ENCODE results near the gene TSPAN6. TPM values are rescaled to one million over a fixed set of nuclear protein-coding genes. Genes with fewer than 3 reads are reported as not detected.

The TSPAN6 gene
- total RNA-seq, 1 experiment from 2014 or later: 52.2 TPM

DNA sequence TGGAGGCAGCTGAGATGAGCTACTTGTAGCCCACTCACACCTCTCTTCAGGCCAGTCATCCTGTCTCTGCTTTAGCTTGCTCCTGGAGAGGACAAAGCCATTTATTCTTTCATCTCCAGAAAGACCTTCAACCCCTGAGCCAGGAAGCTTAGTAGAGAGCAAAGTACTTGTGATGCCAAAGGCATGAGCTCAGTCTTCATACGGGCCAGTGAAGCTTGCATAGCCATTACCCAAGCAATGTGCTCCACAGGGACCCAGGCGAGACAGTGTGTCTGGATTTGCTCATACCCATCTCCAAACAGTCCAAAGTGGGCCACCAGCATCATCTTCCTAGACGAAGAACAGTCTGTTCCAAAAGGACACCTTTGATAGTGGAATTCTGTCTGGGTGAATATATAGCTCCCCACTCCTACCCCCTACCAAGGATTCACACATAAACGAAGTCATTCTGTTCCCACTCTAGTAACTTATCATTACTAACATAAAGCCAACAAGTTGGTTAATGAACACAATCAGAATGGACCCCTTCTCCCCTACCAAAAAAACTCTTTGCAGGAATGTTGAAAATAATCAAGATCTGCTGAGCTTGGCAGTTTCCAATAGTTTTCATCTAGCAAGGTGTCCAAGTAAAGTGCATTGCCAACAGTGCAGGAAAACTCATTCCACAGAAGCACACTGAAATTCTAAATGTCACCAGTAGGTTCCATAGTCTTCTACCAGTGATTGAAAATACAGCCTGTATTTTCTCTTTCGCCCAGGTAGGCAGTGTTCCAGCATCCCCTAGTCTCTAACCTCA lies 45.2 kb downstream of the TSPAN6 start:
- H2AFZ ChIP-seq: no peak overlapping the region
- no peaks in the 10 kb centered on the region for H3K9me2 ChIP-seq (ENCODE audit: insufficient read depth)
- no peak for DNase-seq
- no peaks in the 10 kb centered on the region for H3K9me3 ChIP-seq (ENCODE audit: insufficient read depth, low read depth)
- H4K20me1 ChIP-seq (ENCODE audit: insufficient read depth): no peaks in the 10 kb centered on the region
- no peak for TF ChIP-seq EZH2 (IDR thresholded peaks at IDR 0.05; ENCODE audit: low read depth)
- H3K27me3 ChIP-seq (ENCODE audit: insufficient read depth, low read depth): no peaks in the 10 kb centered on the region
- no peaks in the 10 kb centered on the region for H3K4me1 ChIP-seq (replicated peaks; ENCODE audit: insufficient read depth)
- intact Hi-C loops (cut with micrococcal nuclease; ENCODE audit: unreplicated experiment): no loop called here
- no peak overlapping the region for H3K4me2 ChIP-seq
- H3K27ac ChIP-seq: no peak overlapping the region
- ChIA-PET CTCF (no interaction called here), POLR2A (ENCODE audit: unreplicated experiment) (no interaction called here)
- H3F3A ChIP-seq (ENCODE audit: insufficient read depth, low read depth): no peaks in the 10 kb centered on the region
- BruUV-seq (replicated peaks): no TSS peak
- no peak overlapping the region for H3K4me3 ChIP-seq
- H3K79me2 ChIP-seq (ENCODE audit: low read depth): no peaks in the 10 kb centered on the region
- no peaks in the 10 kb centered on the region for H3K36me3 ChIP-seq (ENCODE audit: low read depth)

DNA sequence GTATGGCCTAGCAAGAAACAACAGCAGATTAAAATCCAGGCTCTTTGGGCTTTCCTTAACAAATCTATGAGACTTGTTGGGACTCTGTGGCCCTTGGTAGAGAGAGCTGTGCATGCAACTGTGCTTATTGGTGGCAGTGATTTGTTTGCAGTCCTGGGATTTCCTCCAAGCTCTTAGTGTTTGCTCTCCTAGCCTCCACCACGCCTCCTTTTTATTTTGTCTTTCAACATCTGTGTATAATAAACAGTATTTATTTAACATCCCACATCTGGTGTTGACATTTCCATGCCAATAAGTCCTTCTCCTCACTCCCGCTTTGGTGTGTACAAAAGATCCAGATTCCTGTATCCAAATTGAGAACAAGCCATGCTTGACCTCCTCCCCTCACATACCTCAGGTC lies 48.7 kb downstream of the TSPAN6 start:
- Histone ChIP-seq H3K79me2 (ENCODE audit: low read depth) (no peaks in the 10 kb centered on the region), H4K20me1 (ENCODE audit: insufficient read depth) (no peaks in the 10 kb centered on the region), H3K27ac (no peak overlapping the region), H3K9me3 (ENCODE audit: insufficient read depth, low read depth) (no peaks in the 10 kb centered on the region), H3K9me2 (ENCODE audit: insufficient read depth) (no peaks in the 10 kb centered on the region), H3F3A (ENCODE audit: insufficient read depth, low read depth) (no peaks in the 10 kb centered on the region), H3K4me3 (no peak overlapping the region), H2AFZ (no peak overlapping the region), H3K27me3 (ENCODE audit: insufficient read depth, low read depth) (no peaks in the 10 kb centered on the region; the same call in 1 of the 2 replicates), H3K36me3 (ENCODE audit: low read depth) (no peaks in the 10 kb centered on the region), H3K4me2 (no peak overlapping the region), H3K4me1 (replicated peaks; ENCODE audit: insufficient read depth) (no peaks in the 10 kb centered on the region)
- intact Hi-C loops (cut with micrococcal nuclease; ENCODE audit: unreplicated experiment): no loop called here
- ChIA-PET CTCF (no interaction called here), POLR2A (ENCODE audit: unreplicated experiment) (no interaction called here)
- TF ChIP-seq, protein P1, sequence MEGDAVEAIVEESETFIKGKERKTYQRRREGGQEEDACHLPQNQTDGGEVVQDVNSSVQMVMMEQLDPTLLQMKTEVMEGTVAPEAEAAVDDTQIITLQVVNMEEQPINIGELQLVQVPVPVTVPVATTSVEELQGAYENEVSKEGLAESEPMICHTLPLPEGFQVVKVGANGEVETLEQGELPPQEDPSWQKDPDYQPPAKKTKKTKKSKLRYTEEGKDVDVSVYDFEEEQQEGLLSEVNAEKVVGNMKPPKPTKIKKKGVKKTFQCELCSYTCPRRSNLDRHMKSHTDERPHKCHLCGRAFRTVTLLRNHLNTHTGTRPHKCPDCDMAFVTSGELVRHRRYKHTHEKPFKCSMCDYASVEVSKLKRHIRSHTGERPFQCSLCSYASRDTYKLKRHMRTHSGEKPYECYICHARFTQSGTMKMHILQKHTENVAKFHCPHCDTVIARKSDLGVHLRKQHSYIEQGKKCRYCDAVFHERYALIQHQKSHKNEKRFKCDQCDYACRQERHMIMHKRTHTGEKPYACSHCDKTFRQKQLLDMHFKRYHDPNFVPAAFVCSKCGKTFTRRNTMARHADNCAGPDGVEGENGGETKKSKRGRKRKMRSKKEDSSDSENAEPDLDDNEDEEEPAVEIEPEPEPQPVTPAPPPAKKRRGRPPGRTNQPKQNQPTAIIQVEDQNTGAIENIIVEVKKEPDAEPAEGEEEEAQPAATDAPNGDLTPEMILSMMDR (conservative IDR thresholded peaks at IDR 0.05): no peak
- no peak for TF ChIP-seq EZH2 (IDR thresholded peaks at IDR 0.05; ENCODE audit: low read depth)
- no peak for DNase-seq
- no TSS peak for BruUV-seq (replicated peaks)

DNA sequence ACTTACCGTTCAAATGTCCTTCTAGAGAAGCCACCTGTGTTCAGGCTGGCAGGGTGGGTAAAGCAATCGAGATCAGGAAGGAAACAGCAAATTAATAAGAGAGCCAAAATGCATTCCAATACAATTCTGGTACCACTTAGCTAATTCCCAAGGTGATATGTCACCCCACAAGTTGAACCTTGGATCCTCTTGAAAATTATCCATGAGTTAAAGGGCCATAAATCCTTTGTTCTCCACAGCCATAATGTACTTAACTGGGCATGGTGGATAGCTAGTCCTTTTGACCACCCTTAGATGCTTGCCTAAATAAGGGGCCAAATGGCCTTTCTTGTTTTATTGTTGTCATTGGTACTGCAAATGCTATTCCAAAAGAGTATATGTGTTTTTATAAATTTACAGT lies 49.9 kb downstream of the TSPAN6 start:
- H3K79me2 ChIP-seq (ENCODE audit: low read depth): no peaks in the 10 kb centered on the region
- H3F3A ChIP-seq (ENCODE audit: insufficient read depth, low read depth): no peaks in the 10 kb centered on the region
- no peaks in the 10 kb centered on the region for H4K20me1 ChIP-seq (ENCODE audit: insufficient read depth)
- no peak for DNase-seq
- CTCF ChIA-PET: no interaction called here
- POLR2A ChIA-PET (ENCODE audit: unreplicated experiment): no interaction called here
- no peak overlapping the region for H3K27ac ChIP-seq
- no peak overlapping the region for H3K4me2 ChIP-seq
- BruUV-seq (replicated peaks): no TSS peak
- TF ChIP-seq, protein P1 (conservative IDR thresholded peaks at IDR 0.05): no peak
- H3K36me3 ChIP-seq (ENCODE audit: low read depth): no peaks in the 10 kb centered on the region
- H3K4me3 ChIP-seq: no peak overlapping the region
- H3K4me1 ChIP-seq (replicated peaks; ENCODE audit: insufficient read depth): no peaks in the 10 kb centered on the region
- H3K9me2 ChIP-seq (ENCODE audit: insufficient read depth): no peaks in the 10 kb centered on the region
- no peak overlapping the region for H2AFZ ChIP-seq
- no peaks in the 10 kb centered on the region; the same call in 1 of the 2 replicates for H3K27me3 ChIP-seq (ENCODE audit: insufficient read depth, low read depth)
- intact Hi-C loops (cut with micrococcal nuclease; ENCODE audit: unreplicated experiment): no loop called here
- no peaks in the 10 kb centered on the region for H3K9me3 ChIP-seq (ENCODE audit: insufficient read depth, low read depth)

DNA sequence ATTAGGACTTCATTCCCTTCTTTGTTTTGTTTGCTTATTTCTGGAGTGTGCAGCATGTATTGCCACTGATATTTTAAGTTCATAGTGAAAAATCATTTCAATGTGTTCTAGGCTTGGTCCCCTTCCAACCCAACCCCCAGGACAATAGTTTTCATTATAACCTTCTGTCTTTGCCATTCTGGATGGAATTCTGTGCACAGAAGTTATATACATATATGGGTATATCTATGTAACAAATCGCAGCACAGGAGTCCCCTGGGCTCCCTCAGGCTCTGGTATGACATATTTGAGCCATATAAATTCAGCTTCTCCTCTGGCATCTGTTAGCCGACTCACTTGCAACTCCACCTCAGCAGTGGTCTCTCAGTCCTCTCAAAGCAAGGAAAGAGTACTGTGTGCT lies 52.0 kb downstream of the TSPAN6 start, which contains the start of gene TNMD:
Gene TNMD, plus strand, starts transcription at position 326 of the 400 bp plus-strand sequence. CDS start 83 bp downstream, outside the sequence.
- TF ChIP-seq, protein P1 (conservative IDR thresholded peaks at IDR 0.05): no peak
- TF ChIP-seq EZH2 (IDR thresholded peaks at IDR 0.05; ENCODE audit: low read depth): no peak
- CTCF ChIA-PET: no interaction called here
- BruUV-seq (replicated peaks): no TSS peak

More for the DNA sequence above, 52.0 kb downstream of the TSPAN6 start, which contains the start of gene TNMD:
- Histone ChIP-seq H3K9me2 (ENCODE audit: insufficient read depth) (no peaks in the 10 kb centered on the region), H3K79me2 (ENCODE audit: low read depth) (no peaks in the 10 kb centered on the region), H3F3A (ENCODE audit: insufficient read depth, low read depth) (no peaks in the 10 kb centered on the region), H2AFZ (no peak within 1 kb of the TSS), H3K27ac (no peak within 1 kb of the TSS), H3K4me1 (replicated peaks; ENCODE audit: insufficient read depth) (no peaks in the 10 kb centered on the region), H3K36me3 (ENCODE audit: low read depth) (no peaks in the 10 kb centered on the region), H3K9me3 (ENCODE audit: insufficient read depth, low read depth) (no peaks in the 10 kb centered on the region), H4K20me1 (ENCODE audit: insufficient read depth) (no peaks in the 10 kb centered on the region), H3K4me2 (no peak within 1 kb of the TSS), H3K4me3 (no peak within 1 kb of the TSS), H3K27me3 (ENCODE audit: insufficient read depth, low read depth) (no peaks in the 10 kb centered on the region; the same call in 1 of the 2 replicates)
- POLR2A ChIA-PET (ENCODE audit: unreplicated experiment): no interaction called here
- no peak for DNase-seq
- intact Hi-C loops (cut with micrococcal nuclease; ENCODE audit: unreplicated experiment): no loop called here

Data from PC-9 (cell line).